Fibroblast of gingiva (primary cell): ENCODE measurements around the gene CLSTN2.

Experiments used
- DNase-seq: peaks from one replicate; pipeline ENCODE4 v3.0.0-alpha.2; 2011; ENCODE audit warnings: low read depth

Gene CLSTN2

GRCh38 chr3:140093742-140094141 lies 158.8 kb downstream of the CLSTN2 start:
- DNase-seq: peak; percentile 74

- DNase-seq: no peak
Measured at GRCh38 chr3:140094487-140094886, 159.5 kb downstream of the CLSTN2 start.

- DNase-seq: no peak
Measured at GRCh38 chr3:140096037-140096436, 161.1 kb downstream of the CLSTN2 start.

DNA sequence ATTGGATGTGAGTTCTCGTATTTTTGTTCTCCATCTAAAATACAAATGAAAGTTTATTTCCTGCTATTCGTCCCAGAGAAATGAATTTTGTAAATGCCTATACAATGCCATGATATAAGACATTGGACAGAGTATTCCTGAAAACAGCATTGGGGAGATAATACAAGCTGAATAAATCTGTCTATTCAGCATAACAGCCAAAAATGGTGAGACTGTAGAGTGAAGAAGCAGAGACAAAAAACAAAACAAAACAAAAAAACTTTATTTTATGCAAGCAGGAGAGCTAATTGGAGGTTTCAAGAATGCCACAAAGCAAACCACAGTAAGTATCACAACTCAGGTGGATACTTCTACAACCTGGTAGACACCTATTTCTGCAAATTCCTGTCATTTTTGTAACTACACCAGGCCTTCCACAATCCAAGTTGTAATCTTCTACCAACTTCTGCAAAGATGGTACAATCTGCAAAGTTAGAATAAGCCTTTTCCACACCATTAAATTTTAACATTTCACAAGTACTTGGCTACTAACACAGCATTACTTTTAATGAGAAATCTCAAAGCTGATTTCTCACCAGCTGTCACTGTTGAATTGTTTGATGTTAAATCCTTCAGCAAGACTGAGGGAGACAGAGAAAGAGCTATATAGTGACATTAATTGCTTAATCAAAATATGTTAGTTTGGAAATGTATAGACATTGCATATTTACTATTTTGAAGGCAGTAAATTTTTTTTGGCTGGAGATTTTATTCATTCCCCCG lies 163.1 kb downstream of the CLSTN2 start:
- no peak for DNase-seq

GRCh38 chr3:140100479-140100878 lies 165.5 kb downstream of the CLSTN2 start:
- no peak for DNase-seq

DNA sequence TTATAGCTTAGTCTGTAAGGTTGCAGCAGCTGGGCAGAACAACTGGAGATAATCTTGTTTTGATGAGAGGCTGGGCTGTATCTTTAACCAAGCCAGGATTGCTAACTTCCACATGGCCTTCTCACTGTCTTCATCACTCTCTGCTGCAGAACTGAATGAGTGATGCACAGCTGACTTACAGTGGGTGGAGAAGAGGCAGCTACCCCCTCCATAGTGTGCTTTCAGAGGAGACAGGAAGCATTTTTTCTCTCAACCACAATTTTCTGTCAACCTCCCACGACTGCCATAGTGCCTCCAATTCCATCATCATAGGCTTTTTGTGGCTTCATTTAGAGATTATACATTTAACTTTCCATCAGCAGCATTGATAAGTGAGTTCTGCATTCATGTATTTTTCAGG lies 168.2 kb downstream of the CLSTN2 start:
- DNase-seq: no peak

- DNase-seq: no peak
Measured at GRCh38 chr3:140103986-140104645, 169.1 kb downstream of the CLSTN2 start.

GRCh38 chr3:140113996-140114788 lies 179.2 kb downstream of the CLSTN2 start:
- no peak for DNase-seq

DNA sequence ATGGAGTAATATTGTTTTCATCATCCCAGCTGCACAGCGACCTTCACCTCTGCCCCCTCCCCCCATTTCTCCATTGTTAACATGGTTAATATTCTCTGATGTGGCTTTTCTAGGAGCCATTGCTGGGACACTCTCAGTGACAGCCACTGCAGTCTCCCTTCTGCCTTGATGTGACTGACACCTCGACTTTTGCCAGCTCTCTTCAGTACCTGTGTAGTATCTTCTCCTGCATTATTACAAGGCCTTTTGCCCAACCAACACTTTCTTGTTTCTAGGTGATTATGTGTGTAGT lies 179.8 kb downstream of the CLSTN2 start:
- DNase-seq: no peak

DNA sequence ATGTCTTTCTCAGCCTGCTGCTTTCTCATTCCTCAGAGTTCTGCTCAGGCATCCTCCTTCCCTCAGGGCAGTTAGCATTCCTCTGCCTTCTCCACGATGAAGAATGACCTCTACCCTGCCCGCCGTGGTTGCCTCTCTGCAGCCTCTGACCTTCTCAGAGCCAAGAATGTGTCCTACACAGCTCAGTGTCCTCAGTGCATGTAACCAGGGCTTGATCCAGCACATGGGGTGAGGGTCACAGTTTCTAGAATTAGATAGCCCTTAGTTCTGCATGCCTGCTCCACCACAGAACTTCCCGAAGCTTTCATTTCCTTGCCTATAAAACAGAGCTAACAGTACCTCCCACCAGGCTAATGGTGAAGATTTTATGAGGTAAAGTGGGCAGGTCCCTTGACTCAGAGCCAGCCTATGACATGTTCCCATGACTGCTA lies 182.1 kb downstream of the CLSTN2 start:
- DNase-seq: no peak

DNA sequence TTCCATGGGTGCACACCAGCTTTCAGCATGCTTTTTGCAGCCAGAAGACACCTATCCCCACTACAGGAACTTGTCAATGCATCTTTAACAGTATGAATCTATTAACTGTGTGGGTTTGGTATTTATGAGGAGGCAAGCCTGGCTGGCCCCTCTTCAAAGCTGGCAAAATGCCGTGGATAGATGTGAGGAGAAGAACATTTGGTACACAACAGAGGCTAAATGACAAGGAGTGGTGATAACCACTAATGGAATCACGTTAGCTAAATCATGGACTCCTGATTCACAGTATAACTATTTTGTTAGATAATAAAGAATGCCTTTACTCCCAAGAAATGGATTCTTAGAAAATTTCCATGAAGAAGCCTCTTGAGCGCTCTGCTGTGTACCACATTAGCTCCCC lies 187.2 kb downstream of the CLSTN2 start:
- DNase-seq: no peak

DNA sequence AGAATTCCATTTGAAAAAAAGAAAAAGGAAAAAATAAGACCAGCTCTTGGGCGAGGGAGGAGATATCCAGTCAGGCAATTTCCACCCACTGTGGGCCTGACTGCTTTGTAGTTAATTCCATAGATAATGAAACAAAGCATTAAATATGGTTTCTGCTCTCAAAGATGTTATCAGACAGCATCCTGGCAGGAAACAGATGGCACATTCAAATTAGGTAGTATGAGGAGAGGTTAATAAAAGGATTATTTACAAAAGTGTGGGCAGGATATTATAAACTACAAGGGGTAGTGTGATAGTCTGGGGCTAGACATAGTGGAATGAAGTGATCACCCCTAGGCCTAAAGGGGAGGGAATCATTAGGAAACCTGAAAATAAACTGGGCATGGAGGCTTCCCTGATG lies 193.2 kb downstream of the CLSTN2 start:
- DNase-seq: no peak

DNA sequence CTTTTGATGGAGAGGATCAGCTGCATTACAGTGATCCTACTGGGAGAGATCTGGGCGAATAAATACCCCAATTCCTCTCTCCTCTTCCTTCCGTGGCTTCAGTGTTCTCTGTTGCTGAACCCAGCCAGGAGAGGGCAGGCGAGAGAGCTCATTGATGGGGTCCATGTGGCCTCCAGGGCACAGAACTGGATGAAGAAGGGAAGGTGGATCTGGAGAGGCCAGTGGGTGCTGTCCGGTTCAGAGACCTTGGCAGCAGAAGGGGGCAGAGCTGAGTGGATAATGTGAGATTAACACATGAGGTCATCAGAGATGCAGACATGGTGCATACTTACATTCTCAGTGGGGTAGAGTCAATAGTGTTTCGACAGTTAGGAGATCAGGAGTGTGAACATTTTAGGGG lies 193.6 kb downstream of the CLSTN2 start:
- no peak for DNase-seq

DNA sequence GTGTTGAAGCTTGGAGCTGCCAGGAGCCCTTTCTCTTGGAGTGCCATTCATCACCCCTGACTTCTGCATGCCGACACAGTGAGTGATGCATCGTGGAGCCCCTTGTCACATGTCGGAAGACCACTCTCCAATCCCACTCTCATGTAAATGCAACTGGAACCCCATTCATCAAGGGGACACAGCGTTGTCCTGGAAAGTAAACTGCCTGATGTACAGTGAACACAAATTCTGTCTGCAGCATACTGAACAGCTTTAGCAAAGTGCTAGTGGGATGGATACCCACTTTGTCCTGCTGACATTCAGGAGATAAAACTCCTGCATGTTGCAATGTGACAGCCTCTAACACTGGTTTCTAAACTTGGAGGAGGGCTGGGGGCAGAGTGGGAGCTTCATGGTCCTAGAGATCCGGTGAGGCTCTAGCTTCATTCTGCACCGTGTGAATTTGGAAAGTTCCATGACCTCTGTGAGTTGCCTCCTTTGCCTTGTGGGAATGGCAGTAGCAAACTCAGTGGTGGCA lies 194.8 kb downstream of the CLSTN2 start:
- no peak for DNase-seq

DNA sequence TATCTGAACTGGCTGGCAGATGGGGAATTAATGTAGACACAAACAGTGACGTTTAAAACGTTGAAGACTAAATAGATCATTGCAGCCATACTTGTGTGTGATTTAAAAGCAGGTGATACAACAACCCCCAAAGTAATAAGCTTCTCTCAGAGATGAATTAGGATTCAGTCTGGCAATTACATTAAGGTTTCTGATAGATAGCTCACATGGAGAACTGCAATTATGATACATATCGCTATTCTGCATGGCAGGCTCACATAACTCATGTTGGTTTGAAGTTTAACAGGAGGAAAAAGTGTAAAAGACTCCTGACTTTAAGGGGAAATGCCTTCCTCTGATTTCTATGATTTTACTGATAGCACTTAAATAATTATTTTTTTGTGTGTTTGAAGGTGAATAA lies 196.9 kb downstream of the CLSTN2 start:
- DNase-seq: no peak

- DNase-seq: no peak
Measured at GRCh38 chr3:140134231-140134965, 199.4 kb downstream of the CLSTN2 start.

- no peak for DNase-seq
Measured at GRCh38 chr3:140135461-140135860, 200.5 kb downstream of the CLSTN2 start.

DNA sequence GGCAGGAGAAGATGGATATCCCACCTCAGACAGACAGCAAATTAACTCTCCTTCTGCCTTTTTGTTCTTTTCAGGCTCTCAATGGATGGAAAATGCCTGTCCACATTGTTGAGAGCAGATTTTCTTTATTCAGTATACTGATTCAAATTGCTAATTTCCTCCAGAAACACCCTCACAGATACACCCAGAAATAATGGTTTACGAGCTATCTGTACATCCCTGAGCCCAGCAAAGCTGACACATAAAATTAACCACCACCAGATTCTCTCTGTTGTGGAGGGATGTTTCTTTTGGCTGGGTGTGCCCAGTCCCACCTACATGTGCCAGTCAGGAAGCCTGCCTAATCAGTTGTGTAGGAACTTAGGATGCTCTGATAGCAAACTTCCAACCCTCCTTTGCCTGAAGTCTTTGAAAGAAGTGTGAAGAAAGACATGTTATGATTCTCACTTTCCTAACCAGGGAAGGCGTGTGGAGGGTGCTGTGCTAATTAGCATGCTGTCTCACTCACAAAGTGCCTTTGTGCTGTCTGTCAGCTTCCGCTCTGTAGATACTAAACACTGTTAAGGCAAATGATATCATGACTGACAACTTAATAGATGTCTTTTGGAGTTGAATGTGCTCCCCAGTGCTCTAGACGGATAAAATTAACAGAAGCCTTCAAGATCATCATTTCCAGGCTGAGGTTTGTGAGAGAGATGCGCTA lies 208.5 kb downstream of the CLSTN2 start:
- DNase-seq: no peak

DNA sequence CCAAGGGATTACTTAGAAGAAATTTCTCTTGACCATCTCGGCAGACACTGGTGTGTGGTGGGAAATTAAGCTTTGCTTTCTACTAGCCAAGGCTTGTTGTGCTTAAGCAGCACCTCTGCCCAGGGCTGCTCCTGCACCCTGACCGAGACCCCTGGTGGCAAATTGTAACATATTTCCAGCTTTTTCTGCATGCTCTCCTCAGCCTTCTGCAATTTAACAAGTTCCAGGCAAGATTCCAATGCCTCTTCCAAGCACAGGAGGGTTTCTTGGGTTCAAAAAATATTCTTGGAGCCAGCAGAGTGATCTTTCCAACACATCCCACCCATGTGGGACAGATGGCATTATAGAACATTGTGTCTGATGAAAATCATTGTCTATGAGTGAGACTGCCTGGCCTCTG lies 210.5 kb downstream of the CLSTN2 start:
- DNase-seq: no peak

- DNase-seq: no peak
Measured at GRCh38 chr3:140146668-140147067, 211.7 kb downstream of the CLSTN2 start.

GRCh38 chr3:140147965-140148490 lies 213.0 kb downstream of the CLSTN2 start:
- DNase-seq: no peak
